ENCODE data around the gene STARD6.

DNA sequence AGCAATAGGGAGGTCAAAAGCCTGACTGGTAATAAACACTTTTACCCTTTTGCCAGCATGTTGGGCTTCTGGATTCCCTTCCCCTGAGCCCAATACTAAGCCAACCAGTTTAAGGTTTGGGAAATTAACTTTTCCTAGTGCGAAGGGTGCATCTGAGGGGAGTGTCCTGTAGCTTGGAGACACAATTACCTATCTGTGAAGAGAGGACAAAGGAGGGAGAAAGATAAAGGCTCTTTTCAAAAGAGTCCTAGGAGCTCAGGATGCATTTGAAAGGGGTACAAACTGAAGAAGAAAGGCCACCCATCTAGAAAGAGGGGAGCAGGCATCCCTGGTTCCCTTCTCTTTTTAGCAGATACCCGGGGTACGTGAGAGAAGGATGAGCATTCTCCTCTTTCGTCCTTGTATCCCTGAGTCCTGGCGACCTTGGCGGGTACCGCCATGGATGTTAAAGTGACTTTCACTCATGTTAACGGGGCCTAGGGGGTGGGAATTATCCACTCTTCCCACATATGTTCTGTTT lies 25.1 kb upstream of the STARD6 start:
- no peak for TF ChIP-seq POLR2AphosphoS5 (IDR thresholded peaks at IDR 0.05; ENCODE audit: borderline replicate concordance, low read depth, low read length)
- TF ChIP-seq EZH2 (IDR thresholded peaks at IDR 0.05): no peak
